ENCODE measurements around the gene APLN.

The APLN gene

GRCh38 chrX:129626026-129626425 is 28.7 kb downstream of the APLN start:
- H3K4me3 ChIP-seq (ENCODE audit: low read depth, low read length): no peak overlapping the region
- no peak for DNase-seq (ENCODE audit: low read depth)
- TF ChIP-seq CTCF (IDR thresholded peaks at IDR 0.05; ENCODE audit: control insufficient read depth, extremely low read depth, insufficient read depth): no peak

GRCh38 chrX:129622757-129623301 is 31.9 kb downstream of the APLN start:
- no peak for DNase-seq (ENCODE audit: low read depth)
- no peak for TF ChIP-seq CTCF (IDR thresholded peaks at IDR 0.05; ENCODE audit: control insufficient read depth, extremely low read depth, insufficient read depth)
- H3K4me3 ChIP-seq (ENCODE audit: low read depth, low read length): no peak overlapping the region

- H3K4me3 ChIP-seq (ENCODE audit: low read depth, low read length): no peak overlapping the region
- no peak for TF ChIP-seq CTCF (IDR thresholded peaks at IDR 0.05; ENCODE audit: control insufficient read depth, extremely low read depth, insufficient read depth)
- DNase-seq (ENCODE audit: low read depth): no peak
These were observed 35.8 kb downstream of the APLN start for GRCh38 chrX:129618997-129619396.

GRCh38 chrX:129617420-129617819 is 37.3 kb downstream of the APLN start:
- no peak for DNase-seq (ENCODE audit: low read depth)
- no peak for TF ChIP-seq CTCF (IDR thresholded peaks at IDR 0.05; ENCODE audit: control insufficient read depth, extremely low read depth, insufficient read depth)
- no peak overlapping the region for H3K4me3 ChIP-seq (ENCODE audit: low read depth, low read length)

- no peak for TF ChIP-seq CTCF (IDR thresholded peaks at IDR 0.05; ENCODE audit: control insufficient read depth, extremely low read depth, insufficient read depth)
- H3K4me3 ChIP-seq (ENCODE audit: low read depth, low read length): no peak overlapping the region
- DNase-seq (ENCODE audit: low read depth): no peak
These were observed 40.1 kb downstream of the APLN start for GRCh38 chrX:129614481-129615255.

GRCh38 chrX:129613596-129613995 is 41.2 kb downstream of the APLN start:
- no peak for TF ChIP-seq CTCF (IDR thresholded peaks at IDR 0.05; ENCODE audit: control insufficient read depth, extremely low read depth, insufficient read depth)
- DNase-seq (ENCODE audit: low read depth): no peak

GRCh38 chrX:129612396-129612795 is 42.4 kb downstream of the APLN start:
- TF ChIP-seq CTCF (IDR thresholded peaks at IDR 0.05; ENCODE audit: control insufficient read depth, extremely low read depth, insufficient read depth): no peak

More at GRCh38 chrX:129613596-129613995, 41.2 kb downstream of the APLN start:
- H3K4me3 ChIP-seq (ENCODE audit: low read depth, low read length): no peak overlapping the region

More at GRCh38 chrX:129612396-129612795, 42.4 kb downstream of the APLN start:
- H3K4me3 ChIP-seq (ENCODE audit: low read depth, low read length): no peak overlapping the region
- no peak for DNase-seq (ENCODE audit: low read depth)

All from LNCaP clone FGC (cell line).